HEK293 (cell line): ENCODE results near the gene BMAL1.

Source experiments
- CTCF ChIA-PET: fragments of 350-600 bp; formaldehyde crosslinking; extraction: SDS; loops from one replicate; lab custom pipeline; 2021; ENCODE audit warnings: antibody characterized with exemption; lab: Yijun Ruan, JAX
- POLR2A ChIA-PET: fragments of 300-600 bp; formaldehyde crosslinking; extraction: SDS; loops from one replicate; lab custom pipeline; 2020; ENCODE audit warnings: antibody characterized with exemption, inconsistent platforms; lab: Yijun Ruan, JAX
- H3K27ac ChIP-seq: fragments of 200-500 bp; sonication (Bioruptor generic); 2 replicates; pipeline ENCODE4 v1.5.1; 2014; ENCODE audit warnings: low read depth, low read length, control low read depth, inconsistent platforms; ENCODE audit errors: extremely low read depth
- H3K36me3 ChIP-seq, 2 experiments: fragments of 200-500 bp in 1 of 2; sonication (Bioruptor generic) in 1 of 2; 1 replicate in 1 of 2; 2 replicates in 1 of 2; pipeline ENCODE4 v1.5.1; 2014 to 2017; ENCODE audit warnings: inconsistent platforms in 2 of 2, low read length in 2 of 2; ENCODE audit not compliant: control insufficient read depth in 2 of 2, insufficient read depth in 1 of 2
- H3K4me1 ChIP-seq: fragments of 200-500 bp; sonication (Bioruptor generic); 2 replicates; pipeline ENCODE4 v1.5.1; 2014; ENCODE audit warnings: mild to moderate bottlenecking, low read length, inconsistent platforms; ENCODE audit not compliant: control insufficient read depth, insufficient read depth
- H3K4me3 ChIP-seq: 2 replicates; pipeline ENCODE4 v1.5.1; 2011; ENCODE audit warnings: low read depth, mild to moderate bottlenecking, control low read depth, low read length, moderate library complexity
- H3K9me3 ChIP-seq: fragments of 200-500 bp; sonication (Bioruptor generic); 2 replicates; pipeline ENCODE4 v1.5.1; 2014; ENCODE audit warnings: low read depth, low read length, inconsistent platforms; ENCODE audit not compliant: control insufficient read depth, insufficient read depth
- ATF2 ChIP-seq: fragments of 450-650 bp; formaldehyde crosslinking; IDR thresholded peaks from 2 replicates; pipeline ENCODE4 v1.5.1; 2016; ENCODE audit warnings: missing biosample characterization, missing genetic modification characterization, low read depth
- BCL6B ChIP-seq: fragments of 450-650 bp; formaldehyde crosslinking; IDR thresholded peaks from 2 replicates; pipeline ENCODE4 v1.5.1; 2017; ENCODE audit warnings: missing biosample characterization, missing genetic modification characterization
- GFI1B ChIP-seq: fragments of 450-650 bp; formaldehyde crosslinking; IDR thresholded peaks from 2 replicates; pipeline ENCODE4 v1.5.1; 2016; ENCODE audit warnings: missing biosample characterization, missing genetic modification characterization
- KLF10 ChIP-seq: fragments of 450-650 bp; IDR thresholded peaks from 2 replicates; pipeline ENCODE4 v1.5.1; 2018; ENCODE audit warnings: missing biosample characterization, mild to moderate bottlenecking, missing genetic modification characterization
- KLF8 ChIP-seq: fragments of 450-650 bp; formaldehyde crosslinking; IDR thresholded peaks from 2 replicates; pipeline ENCODE4 v1.5.1; 2016; ENCODE audit warnings: missing biosample characterization, missing genetic modification characterization
- PRDM4 ChIP-seq: fragments of 450-650 bp; formaldehyde crosslinking; IDR thresholded peaks from 2 replicates; pipeline ENCODE4 v1.5.1; 2017; ENCODE audit warnings: missing biosample characterization, missing genetic modification characterization
- TCF7L2 ChIP-seq: IDR thresholded peaks from 2 replicates; pipeline ENCODE4 v1.6.1; 2011; ENCODE audit warnings: low read depth, mild to moderate bottlenecking, inconsistent platforms, low read length, moderate library complexity, borderline replicate concordance
- ZFP69B ChIP-seq: fragments of 450-650 bp; formaldehyde crosslinking; IDR thresholded peaks from 2 replicates; pipeline ENCODE4 v1.5.1; 2016; ENCODE audit warnings: missing biosample characterization, missing genetic modification characterization
- ZIC2 ChIP-seq: fragments of 450-650 bp; formaldehyde crosslinking; IDR thresholded peaks from 2 replicates; pipeline ENCODE4 v1.5.1; 2016; ENCODE audit warnings: missing biosample characterization, missing genetic modification characterization
- ZNF175 ChIP-seq: fragments of 450-650 bp; formaldehyde crosslinking; IDR thresholded peaks from 2 replicates; pipeline ENCODE4 v1.5.1; 2016; ENCODE audit warnings: missing biosample characterization, missing genetic modification characterization
- ZNF184 ChIP-seq: fragments of 450-650 bp; IDR thresholded peaks from 2 replicates; pipeline ENCODE4 v1.5.1; 2018; ENCODE audit warnings: missing biosample characterization, mild to moderate bottlenecking, missing genetic modification characterization
- ZNF19 ChIP-seq: fragments of 450-650 bp; formaldehyde crosslinking; IDR thresholded peaks from 2 replicates; pipeline ENCODE4; 2016; ENCODE audit warnings: missing biosample characterization, missing genetic modification characterization, low read depth
- ZNF274 ChIP-seq, 2 experiments: fragments of 200-500 bp in 1 of 2; fragments of 450-650 bp in 1 of 2; sonication (Bioruptor generic) in 1 of 2; formaldehyde crosslinking in 1 of 2; IDR thresholded peaks; 2 replicates each; pipeline versions ENCODE4 v1.5.1 to v1.6.1; 2014 to 2016; ENCODE audit warnings: borderline replicate concordance in 1 of 2, inconsistent platforms in 1 of 2, low read length in 1 of 2, missing biosample characterization in 1 of 2, missing genetic modification characterization in 1 of 2
- ZNF558 ChIP-seq: fragments of 450-650 bp; formaldehyde crosslinking; IDR thresholded peaks from 2 replicates; pipeline ENCODE4 v1.5.1; 2016; ENCODE audit warnings: missing biosample characterization, missing genetic modification characterization
- ZNF624 ChIP-seq: fragments of 450-650 bp; formaldehyde crosslinking; IDR thresholded peaks from 2 replicates; pipeline ENCODE4 v1.5.1; 2017; ENCODE audit warnings: missing biosample characterization, missing genetic modification characterization
- ZNF626 ChIP-seq: fragments of 450-650 bp; sonication (Bioruptor Pico); formaldehyde crosslinking; IDR thresholded peaks from 2 replicates; pipeline ENCODE4 v1.5.1; 2018; ENCODE audit warnings: missing biosample characterization, missing genetic modification characterization, inconsistent platforms
- ZNF645 ChIP-seq: fragments of 450-650 bp; formaldehyde crosslinking; IDR thresholded peaks from 2 replicates; pipeline ENCODE4; 2016; ENCODE audit warnings: missing biosample characterization, missing genetic modification characterization
- ZNF776 ChIP-seq: fragments of 450-650 bp; formaldehyde crosslinking; IDR thresholded peaks from 2 replicates; pipeline ENCODE4 v1.5.0; 2017; ENCODE audit warnings: missing biosample characterization, missing genetic modification characterization, borderline replicate concordance
- ZNF792 ChIP-seq: fragments of 450-650 bp; formaldehyde crosslinking; IDR thresholded peaks from 2 replicates; pipeline ENCODE4 v1.5.1; 2016; ENCODE audit warnings: missing biosample characterization, missing genetic modification characterization
- ZSCAN5A ChIP-seq: fragments of 450-650 bp; formaldehyde crosslinking; IDR thresholded peaks from 2 replicates; pipeline ENCODE4 v1.5.1; 2016; ENCODE audit warnings: missing biosample characterization, missing genetic modification characterization
- TF ChIP-seq, protein P1 (sequence below): fragments of 450-650 bp; formaldehyde crosslinking; IDR thresholded peaks from 2 replicates; pipeline ENCODE4 v1.5.1; 2016; ENCODE audit warnings: missing biosample characterization, missing genetic modification characterization
- TF ChIP-seq, protein P2 (sequence below): fragments of 450-650 bp; formaldehyde crosslinking; IDR thresholded peaks from 2 replicates; pipeline ENCODE4 v1.5.1; 2016; ENCODE audit warnings: missing biosample characterization, missing genetic modification characterization

Gene BMAL1

GRCh38 chr11:13357232-13357631 is 79.6 kb downstream of the BMAL1 start (continued):
- TF ChIP-seq PRDM4 (tag by site-specific recombination) (no peak), ZNF558 (tag by site-specific recombination) (no peak), TCF7L2 (no peak), ATF2 (tag by site-specific recombination) (no peak)

DNA sequence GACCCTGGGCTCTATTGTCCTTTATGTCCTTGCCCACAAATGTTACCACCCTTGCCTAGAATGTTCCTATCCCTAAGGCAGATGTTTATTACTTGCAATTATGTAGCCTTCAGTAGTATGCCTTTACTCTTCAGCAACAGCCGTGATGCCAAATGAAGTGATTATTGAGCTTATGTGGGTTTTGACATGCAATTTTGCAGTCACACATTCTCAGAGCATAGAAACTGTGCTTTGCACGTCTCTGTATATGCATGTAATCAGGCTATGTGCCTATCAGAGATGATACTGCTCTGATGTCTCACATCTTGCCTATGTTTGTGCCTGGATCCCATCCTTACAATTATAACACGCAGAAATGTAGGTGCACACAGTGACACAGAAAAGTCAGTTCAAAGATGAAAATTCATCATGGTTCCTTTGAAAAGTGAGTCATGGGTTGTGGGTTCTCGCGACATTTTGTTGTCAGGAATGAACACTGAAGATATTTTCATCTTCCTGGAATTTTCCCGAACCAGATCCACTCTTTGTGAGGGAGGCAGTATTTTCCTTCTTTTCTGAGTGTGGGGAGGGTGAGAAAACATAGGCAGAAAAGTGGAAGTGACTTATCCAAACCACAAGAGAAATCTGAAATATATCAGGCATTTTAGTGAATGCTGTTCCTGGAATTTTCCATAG is 81.1 kb downstream of the BMAL1 start:
- Histone ChIP-seq H3K27ac (no peak overlapping the region), H3K4me3 (no peak overlapping the region), H3K36me3 (peaks cover 0 to 23% of the 10 kb centered on the region in 2 experiments; a peak in 1 of 3 replicates), H3K4me1 (no peaks in the 10 kb centered on the region), H3K9me3 (no peaks in the 10 kb centered on the region)
- ChIA-PET POLR2A (no interaction called here), CTCF (interaction anchor here (0.6 to 1.4 kb wide), 3 partner anchors 25 to 148 kb away, joined by 3 to 4 read pairs (median 3); no protein-coding TSS in a partner anchor)
- no peak for TF ChIP-seq ZNF776 (tag by site-specific recombination)
- TF ChIP-seq ZIC2 (tag by site-specific recombination): no peak
- no peak for TF ChIP-seq ZFP69B (tag by site-specific recombination)
- TF ChIP-seq, protein P1, sequence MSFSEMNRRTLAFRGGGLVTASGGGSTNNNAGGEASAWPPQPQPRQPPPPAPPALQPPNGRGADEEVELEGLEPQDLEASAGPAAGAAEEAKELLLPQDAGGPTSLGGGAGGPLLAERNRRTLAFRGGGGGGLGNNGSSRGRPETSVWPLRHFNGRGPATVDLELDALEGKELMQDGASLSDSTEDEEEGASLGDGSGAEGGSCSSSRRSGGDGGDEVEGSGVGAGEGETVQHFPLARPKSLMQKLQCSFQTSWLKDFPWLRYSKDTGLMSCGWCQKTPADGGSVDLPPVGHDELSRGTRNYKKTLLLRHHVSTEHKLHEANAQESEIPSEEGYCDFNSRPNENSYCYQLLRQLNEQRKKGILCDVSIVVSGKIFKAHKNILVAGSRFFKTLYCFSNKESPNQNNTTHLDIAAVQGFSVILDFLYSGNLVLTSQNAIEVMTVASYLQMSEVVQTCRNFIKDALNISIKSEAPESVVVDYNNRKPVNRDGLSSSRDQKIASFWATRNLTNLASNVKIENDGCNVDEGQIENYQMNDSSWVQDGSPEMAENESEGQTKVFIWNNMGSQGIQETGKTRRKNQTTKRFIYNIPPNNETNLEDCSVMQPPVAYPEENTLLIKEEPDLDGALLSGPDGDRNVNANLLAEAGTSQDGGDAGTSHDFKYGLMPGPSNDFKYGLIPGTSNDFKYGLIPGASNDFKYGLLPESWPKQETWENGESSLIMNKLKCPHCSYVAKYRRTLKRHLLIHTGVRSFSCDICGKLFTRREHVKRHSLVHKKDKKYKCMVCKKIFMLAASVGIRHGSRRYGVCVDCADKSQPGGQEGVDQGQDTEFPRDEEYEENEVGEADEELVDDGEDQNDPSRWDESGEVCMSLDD (tag by site-specific recombination): no peak
- TF ChIP-seq ZNF645: no peak
- no peak for TF ChIP-seq KLF8
- TF ChIP-seq GFI1B (tag by site-specific recombination): no peak
- TF ChIP-seq ZNF624 (tag by site-specific recombination): no peak
- no peak for TF ChIP-seq ZNF792 (tag by site-specific recombination)
- TF ChIP-seq KLF10 (tag by site-specific recombination): no peak
- no peak for TF ChIP-seq ZNF626
- no peak for TF ChIP-seq ZNF19 (tag by site-specific recombination)
- no peak for TF ChIP-seq ZNF184 (tag by site-specific recombination)
- no peak for TF ChIP-seq ZNF175 (tag by site-specific recombination)
- TF ChIP-seq ZSCAN5A (tag by site-specific recombination): no peak
- no peak for TF ChIP-seq BCL6B (tag by site-specific recombination)
- TF ChIP-seq, protein P2, sequence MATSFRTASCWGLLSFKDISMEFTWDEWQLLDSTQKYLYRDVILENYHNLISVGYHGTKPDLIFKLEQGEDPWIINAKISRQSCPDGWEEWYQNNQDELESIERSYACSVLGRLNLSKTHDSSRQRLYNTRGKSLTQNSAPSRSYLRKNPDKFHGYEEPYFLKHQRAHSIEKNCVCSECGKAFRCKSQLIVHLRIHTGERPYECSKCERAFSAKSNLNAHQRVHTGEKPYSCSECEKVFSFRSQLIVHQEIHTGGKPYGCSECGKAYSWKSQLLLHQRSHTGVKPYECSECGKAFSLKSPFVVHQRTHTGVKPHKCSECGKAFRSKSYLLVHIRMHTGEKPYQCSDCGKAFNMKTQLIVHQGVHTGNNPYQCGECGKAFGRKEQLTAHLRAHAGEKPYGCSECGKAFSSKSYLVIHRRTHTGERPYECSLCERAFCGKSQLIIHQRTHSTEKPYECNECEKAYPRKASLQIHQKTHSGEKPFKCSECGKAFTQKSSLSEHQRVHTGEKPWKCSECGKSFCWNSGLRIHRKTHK (tag by site-specific recombination): no peak
- TF ChIP-seq ZNF274 (IDR thresholded peaks at IDR 0.05; ENCODE audit: low read length): no peak
- no peak for TF ChIP-seq ZNF274 (tag by site-specific recombination; IDR thresholded peaks at IDR 0.05; ENCODE audit: borderline replicate concordance)
